ENCODE data around the gene IGSF22.

DNA sequence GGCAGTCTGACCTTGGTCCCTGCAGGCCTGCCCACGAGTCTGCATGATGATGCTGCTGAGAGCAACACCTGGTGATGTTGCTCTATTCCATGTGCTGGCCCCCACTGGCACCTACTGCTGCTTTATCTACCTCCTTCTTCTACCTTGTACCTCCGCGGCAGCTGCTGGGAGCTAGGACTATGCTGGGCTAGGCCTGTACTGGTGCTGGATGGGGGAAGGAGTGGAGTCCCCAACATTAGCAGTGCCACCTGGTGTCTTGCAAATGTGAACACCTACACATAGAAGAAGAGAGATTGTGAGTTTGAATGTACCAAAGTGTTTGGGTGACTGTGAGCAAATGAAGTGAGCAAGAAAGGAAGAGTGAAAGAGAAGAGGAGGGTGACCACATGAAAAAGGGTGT lies 35.2 kb upstream of the IGSF22 start:
- TF ChIP-seq JUN (CRISPR knock-in tag; IDR thresholded peaks at IDR 0.05) (no peak), NR3C1 (CRISPR knock-in tag; conservative IDR thresholded peaks at IDR 0.05; ENCODE audit: low read depth) (no peak)
- TF ChIP-seq, protein P1, sequence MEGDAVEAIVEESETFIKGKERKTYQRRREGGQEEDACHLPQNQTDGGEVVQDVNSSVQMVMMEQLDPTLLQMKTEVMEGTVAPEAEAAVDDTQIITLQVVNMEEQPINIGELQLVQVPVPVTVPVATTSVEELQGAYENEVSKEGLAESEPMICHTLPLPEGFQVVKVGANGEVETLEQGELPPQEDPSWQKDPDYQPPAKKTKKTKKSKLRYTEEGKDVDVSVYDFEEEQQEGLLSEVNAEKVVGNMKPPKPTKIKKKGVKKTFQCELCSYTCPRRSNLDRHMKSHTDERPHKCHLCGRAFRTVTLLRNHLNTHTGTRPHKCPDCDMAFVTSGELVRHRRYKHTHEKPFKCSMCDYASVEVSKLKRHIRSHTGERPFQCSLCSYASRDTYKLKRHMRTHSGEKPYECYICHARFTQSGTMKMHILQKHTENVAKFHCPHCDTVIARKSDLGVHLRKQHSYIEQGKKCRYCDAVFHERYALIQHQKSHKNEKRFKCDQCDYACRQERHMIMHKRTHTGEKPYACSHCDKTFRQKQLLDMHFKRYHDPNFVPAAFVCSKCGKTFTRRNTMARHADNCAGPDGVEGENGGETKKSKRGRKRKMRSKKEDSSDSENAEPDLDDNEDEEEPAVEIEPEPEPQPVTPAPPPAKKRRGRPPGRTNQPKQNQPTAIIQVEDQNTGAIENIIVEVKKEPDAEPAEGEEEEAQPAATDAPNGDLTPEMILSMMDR (IDR thresholded peaks at IDR 0.05) = no peak
- TF ChIP-seq, protein P2, sequence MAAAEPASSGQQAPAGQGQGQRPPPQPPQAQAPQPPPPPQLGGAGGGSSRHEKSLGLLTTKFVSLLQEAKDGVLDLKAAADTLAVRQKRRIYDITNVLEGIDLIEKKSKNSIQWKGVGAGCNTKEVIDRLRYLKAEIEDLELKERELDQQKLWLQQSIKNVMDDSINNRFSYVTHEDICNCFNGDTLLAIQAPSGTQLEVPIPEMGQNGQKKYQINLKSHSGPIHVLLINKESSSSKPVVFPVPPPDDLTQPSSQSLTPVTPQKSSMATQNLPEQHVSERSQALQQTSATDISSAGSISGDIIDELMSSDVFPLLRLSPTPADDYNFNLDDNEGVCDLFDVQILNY (CRISPR knock-in tag; IDR thresholded peaks at IDR 0.05) = no peak
